HepG2 (cell line): ENCODE data around the gene PTH2.

Experiments
- EED ChIP-seq: sonication (generic); formaldehyde crosslinking; IDR thresholded peaks from 2 replicates; pipeline ENCODE4 v1.5.0; 2020; ENCODE audit warnings: mild to moderate bottlenecking, missing genetic modification reagents
- EHMT2 ChIP-seq: fragments of 200-600 bp; sonication (generic); IDR thresholded peaks from 2 replicates; pipeline ENCODE4 v1.7.0; 2017; ENCODE audit warnings: antibody characterized with exemption, low read depth, low read length, borderline replicate concordance
- PAWR ChIP-seq: sonication (generic); formaldehyde crosslinking; IDR thresholded peaks from 2 replicates; pipeline ENCODE4 v1.4.0; 2020; ENCODE audit warnings: missing genetic modification reagents, mild to moderate bottlenecking, borderline replicate concordance
- PAX8 ChIP-seq: sonication (generic); formaldehyde crosslinking; IDR thresholded peaks from 2 replicates; pipeline ENCODE4 v1.8.0; 2022; ENCODE audit warnings: mild to moderate bottlenecking, missing genetic modification reagents, borderline replicate concordance
- ZNF713 ChIP-seq: sonication (generic); formaldehyde crosslinking; IDR thresholded peaks from 2 replicates; pipeline ENCODE4 v1.4.0; 2020; ENCODE audit warnings: mild to moderate bottlenecking, missing genetic modification reagents

GRCh38 chr19:49458567-49458903 is 35.3 kb upstream of the PTH2 start:
- TF ChIP-seq PAWR (CRISPR knock-in tag), result no peak
- no peak for TF ChIP-seq PAX8 (CRISPR knock-in tag)
- no peak for TF ChIP-seq EHMT2
- TF ChIP-seq ZNF713 (CRISPR knock-in tag), result no peak
- TF ChIP-seq EED (CRISPR knock-in tag), result no peak
